Measurements from ENCODE around the gene VPS13C.

DNA sequence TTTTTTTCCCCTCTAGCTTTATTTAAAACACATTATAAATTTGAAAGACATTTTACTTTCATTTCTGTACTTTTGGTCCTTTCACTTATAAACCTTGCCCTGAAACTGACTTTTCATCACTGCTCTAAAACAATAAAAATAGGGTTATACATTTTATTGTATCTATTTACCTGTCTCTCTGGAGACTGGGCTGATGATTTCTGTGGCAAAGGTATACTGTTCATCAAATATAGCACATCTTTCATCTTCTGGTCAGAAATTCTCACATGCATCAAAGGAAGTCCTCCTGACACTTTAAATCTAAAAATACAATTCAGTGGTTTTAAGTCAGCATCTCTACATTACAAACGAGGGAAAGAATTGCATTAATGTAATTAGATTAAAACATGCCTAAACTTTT is 86.1 kb downstream of the VPS13C start:
- TF ChIP-seq, protein P1, sequence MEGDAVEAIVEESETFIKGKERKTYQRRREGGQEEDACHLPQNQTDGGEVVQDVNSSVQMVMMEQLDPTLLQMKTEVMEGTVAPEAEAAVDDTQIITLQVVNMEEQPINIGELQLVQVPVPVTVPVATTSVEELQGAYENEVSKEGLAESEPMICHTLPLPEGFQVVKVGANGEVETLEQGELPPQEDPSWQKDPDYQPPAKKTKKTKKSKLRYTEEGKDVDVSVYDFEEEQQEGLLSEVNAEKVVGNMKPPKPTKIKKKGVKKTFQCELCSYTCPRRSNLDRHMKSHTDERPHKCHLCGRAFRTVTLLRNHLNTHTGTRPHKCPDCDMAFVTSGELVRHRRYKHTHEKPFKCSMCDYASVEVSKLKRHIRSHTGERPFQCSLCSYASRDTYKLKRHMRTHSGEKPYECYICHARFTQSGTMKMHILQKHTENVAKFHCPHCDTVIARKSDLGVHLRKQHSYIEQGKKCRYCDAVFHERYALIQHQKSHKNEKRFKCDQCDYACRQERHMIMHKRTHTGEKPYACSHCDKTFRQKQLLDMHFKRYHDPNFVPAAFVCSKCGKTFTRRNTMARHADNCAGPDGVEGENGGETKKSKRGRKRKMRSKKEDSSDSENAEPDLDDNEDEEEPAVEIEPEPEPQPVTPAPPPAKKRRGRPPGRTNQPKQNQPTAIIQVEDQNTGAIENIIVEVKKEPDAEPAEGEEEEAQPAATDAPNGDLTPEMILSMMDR (IDR thresholded peaks at IDR 0.05): no peak
- no peak for TF ChIP-seq POLR2A (IDR thresholded peaks at IDR 0.05)
- no peak for TF ChIP-seq POLR2AphosphoS5 (IDR thresholded peaks at IDR 0.05)
- no peak for TF ChIP-seq EP300 (IDR thresholded peaks at IDR 0.05)

Data from stomach (tissue), 4 donors.